ENCODE data around the gene CYP8B1.

Gene CYP8B1

DNA sequence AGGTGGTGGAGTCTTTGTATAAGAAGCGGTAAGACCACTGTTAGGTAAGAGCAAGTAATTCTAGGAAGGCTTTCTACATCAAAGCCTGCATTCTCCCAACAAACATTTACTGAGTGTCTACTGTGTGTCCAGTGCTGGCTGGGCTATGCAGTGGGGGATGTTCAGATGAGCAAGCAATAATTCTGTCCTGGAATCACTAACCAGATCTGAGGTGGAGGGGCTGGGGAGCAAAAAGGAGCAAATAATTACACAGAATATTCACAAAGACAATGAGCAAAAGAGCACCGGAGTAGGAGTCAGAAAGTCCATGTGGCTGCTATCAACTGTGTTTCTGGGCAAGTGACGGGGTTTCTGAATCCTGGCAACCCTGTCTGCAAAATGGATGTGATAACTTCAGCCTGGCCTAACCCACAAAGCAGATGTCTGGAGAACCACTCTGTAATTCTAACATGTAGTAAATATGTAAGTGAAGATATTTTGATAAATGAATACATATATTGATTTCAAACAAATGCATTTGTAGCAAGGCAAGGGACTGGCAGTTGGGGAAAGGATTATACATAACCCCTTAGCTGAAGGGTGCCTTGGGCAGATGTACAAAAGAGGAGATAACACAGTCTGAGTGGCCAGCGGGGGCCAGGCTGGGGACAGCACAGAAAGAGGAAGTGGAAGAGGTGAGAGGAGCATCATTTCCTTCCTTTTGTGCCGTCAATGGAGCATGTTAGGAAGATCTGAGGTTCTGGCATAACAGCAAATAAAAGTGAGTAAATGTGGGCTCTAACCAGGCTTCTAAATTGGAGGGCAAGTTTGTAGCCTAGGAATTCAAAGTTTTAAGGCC is 28.8 kb downstream of the CYP8B1 start:
- H3K4me3 ChIP-seq (ENCODE audit: low read depth, low read length), result no peak overlapping the region
- TF ChIP-seq, protein P1, sequence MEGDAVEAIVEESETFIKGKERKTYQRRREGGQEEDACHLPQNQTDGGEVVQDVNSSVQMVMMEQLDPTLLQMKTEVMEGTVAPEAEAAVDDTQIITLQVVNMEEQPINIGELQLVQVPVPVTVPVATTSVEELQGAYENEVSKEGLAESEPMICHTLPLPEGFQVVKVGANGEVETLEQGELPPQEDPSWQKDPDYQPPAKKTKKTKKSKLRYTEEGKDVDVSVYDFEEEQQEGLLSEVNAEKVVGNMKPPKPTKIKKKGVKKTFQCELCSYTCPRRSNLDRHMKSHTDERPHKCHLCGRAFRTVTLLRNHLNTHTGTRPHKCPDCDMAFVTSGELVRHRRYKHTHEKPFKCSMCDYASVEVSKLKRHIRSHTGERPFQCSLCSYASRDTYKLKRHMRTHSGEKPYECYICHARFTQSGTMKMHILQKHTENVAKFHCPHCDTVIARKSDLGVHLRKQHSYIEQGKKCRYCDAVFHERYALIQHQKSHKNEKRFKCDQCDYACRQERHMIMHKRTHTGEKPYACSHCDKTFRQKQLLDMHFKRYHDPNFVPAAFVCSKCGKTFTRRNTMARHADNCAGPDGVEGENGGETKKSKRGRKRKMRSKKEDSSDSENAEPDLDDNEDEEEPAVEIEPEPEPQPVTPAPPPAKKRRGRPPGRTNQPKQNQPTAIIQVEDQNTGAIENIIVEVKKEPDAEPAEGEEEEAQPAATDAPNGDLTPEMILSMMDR (IDR thresholded peaks at IDR 0.05; ENCODE audit: borderline replicate concordance, insufficient read depth, low read depth, low read length), result no peak

DNA sequence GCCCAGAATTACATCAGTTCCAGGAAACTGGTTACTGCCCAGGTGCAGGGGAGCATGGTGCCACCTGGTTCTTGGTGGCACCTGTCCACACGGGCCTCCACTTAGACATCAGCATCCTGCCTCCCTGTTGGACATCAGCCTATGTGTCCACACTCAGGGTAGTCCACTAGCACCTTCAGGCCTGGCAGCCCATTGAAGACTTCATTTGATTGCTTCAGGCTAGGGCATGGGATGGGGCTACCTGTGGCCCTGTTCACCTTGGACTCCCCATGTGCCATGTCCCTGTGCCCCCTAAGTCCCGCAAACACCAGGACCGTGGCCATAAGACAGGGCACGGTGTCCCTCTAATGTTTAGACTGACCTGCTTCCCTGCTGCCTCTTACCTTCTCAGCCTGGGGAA is 30.9 kb downstream of the CYP8B1 start:
- TF ChIP-seq, protein P1 (IDR thresholded peaks at IDR 0.05; ENCODE audit: borderline replicate concordance, insufficient read depth, low read depth, low read length), result no peak
- H3K4me3 ChIP-seq (ENCODE audit: low read depth, low read length), result no peak overlapping the region

DNA sequence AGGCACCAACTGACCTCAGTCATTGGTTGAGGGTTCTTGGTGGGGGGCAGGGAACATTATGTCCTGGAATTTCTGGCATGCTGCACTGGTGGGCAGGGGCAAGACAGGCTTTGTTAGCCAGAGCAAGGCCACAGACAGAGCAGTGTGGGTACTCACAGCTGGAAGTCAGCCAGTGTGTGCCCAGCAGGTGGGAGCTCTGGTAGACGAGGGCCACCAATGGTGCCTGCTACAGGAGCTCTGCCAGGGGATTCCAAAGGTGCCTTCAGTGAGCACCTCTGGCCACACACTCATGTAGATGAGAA is 31.3 kb downstream of the CYP8B1 start:
- no peak overlapping the region for H3K4me3 ChIP-seq (ENCODE audit: low read depth, low read length)
- TF ChIP-seq, protein P1 (IDR thresholded peaks at IDR 0.05; ENCODE audit: borderline replicate concordance, insufficient read depth, low read depth, low read length), result no peak

DNA sequence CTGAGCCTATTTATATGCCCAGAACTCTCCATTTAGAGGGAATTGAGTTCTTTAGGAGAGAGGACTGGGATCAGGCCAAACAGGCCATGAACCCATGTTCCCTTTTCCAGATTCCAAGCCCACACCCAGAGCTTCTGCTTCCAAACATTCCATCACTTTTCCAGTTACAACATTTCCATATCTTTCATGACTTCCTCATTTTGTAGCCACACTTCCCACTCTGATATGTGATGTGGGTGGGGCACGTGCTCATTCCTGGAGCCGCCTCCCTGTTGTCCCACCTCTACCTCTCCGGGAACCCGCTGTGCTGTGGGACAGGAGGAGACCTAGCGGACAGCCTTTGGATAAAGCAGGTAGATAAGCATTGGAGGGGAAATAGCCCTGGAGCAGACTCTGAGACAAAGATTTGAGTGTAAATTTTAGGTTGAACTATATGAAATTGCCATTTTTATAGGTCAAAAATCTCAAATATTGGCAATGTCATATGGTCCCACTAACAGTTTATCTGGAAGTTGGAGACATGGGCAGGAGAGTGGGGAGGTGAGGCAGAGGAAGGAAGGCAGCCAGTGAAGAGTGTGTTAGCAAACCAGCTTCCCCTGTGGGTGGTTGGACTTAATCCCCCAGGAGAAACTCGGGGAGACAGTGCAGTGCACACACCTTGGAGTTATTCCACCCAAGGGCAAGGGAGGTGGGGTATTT is 31.8 kb downstream of the CYP8B1 start:
- no peak overlapping the region for H3K4me3 ChIP-seq (ENCODE audit: low read depth, low read length)
- TF ChIP-seq, protein P1 (IDR thresholded peaks at IDR 0.05; ENCODE audit: borderline replicate concordance, insufficient read depth, low read depth, low read length), result no peak

DNA sequence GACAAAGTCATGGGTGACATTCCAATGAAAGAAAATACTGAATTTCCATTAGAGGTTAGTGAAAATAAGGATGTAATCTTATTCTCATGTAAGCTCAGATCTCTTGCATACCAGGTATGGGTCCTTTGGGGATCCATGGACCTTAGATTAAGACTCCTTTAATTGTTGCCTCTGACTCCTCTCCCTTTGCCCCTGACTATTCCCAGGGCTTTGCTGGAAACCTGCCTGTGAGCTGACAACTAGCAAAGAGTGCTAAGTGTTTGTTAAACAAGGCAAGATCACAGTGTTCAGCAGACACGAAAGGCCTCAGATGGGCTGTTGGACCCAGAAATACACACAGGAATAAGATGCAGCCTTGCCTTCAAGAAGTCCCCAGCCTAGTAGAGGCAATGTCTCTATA is 34.3 kb downstream of the CYP8B1 start:
- TF ChIP-seq, protein P1 (IDR thresholded peaks at IDR 0.05; ENCODE audit: borderline replicate concordance, insufficient read depth, low read depth, low read length), result no peak
- H3K4me3 ChIP-seq (ENCODE audit: low read depth, low read length), result no peak overlapping the region

DNA sequence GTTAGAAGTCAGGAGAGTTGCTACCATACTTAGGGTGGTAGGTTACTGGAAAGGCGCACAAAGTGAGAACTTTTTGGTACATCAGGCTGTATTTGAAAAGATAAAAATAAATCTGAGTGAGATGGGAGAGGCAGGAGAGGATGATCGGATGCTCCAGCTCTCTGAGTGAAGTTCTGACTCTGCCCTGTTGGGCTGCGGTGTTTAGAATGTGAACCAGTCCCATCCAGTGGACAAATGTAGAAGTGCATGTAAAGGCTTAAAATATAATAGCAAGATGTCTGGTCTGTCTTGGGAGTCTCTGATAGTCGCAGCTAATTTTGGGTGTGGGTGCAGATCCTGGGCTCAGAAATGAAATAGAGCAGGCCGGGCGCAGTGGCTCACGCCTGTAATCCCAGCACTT is 36.1 kb downstream of the CYP8B1 start:
- H3K4me3 ChIP-seq (ENCODE audit: low read depth, low read length), result no peak overlapping the region
- TF ChIP-seq, protein P1 (IDR thresholded peaks at IDR 0.05; ENCODE audit: borderline replicate concordance, insufficient read depth, low read depth, low read length), result peak; percentile 63

DNA sequence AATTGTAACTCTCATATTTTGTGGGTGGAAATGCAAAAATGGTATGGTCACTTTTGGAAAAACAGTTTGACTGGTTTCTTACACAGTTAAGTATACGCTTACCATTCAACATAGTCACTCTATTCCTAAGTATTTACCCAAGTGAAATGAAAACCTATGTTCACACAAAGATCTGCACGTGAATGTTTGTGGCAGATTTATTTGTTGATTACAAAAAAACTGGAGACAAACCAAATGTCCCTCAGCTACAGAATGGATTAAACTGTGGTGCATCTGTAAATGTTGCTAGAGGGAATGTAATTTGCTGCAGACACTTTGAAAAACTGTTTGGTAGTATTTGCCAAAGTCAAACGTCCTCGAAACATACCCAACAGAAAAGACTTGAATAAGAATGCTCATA is 37.1 kb downstream of the CYP8B1 start:
- no peak overlapping the region for H3K4me3 ChIP-seq (ENCODE audit: low read depth, low read length)
- TF ChIP-seq, protein P1 (IDR thresholded peaks at IDR 0.05; ENCODE audit: borderline replicate concordance, insufficient read depth, low read depth, low read length), result no peak
